ENCODE data around the gene MYO1B.

Gene MYO1B

DNA sequence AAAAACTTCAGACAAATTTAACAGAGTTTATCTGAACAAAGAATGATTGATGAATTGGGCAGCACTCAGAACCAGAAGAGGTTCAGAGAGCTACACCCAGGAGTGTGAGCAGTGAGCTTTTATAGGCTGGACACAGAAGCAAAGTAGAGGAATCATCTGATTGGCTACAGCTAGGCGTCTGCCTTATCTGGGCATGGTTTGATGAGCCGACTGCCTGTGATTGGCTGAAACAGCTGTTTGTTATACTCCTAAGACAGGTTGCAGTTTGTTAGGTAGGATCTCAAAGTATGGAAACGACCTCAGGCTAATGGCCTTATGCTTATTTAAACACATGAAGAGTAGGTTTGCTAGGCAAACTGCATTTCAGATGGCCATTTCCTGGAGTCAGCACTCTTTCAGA is 188.9 kb downstream of the MYO1B start:
- no peak overlapping the region for H3K4me3 ChIP-seq (ENCODE audit: low read depth, low read length)
- TF ChIP-seq, protein P1, sequence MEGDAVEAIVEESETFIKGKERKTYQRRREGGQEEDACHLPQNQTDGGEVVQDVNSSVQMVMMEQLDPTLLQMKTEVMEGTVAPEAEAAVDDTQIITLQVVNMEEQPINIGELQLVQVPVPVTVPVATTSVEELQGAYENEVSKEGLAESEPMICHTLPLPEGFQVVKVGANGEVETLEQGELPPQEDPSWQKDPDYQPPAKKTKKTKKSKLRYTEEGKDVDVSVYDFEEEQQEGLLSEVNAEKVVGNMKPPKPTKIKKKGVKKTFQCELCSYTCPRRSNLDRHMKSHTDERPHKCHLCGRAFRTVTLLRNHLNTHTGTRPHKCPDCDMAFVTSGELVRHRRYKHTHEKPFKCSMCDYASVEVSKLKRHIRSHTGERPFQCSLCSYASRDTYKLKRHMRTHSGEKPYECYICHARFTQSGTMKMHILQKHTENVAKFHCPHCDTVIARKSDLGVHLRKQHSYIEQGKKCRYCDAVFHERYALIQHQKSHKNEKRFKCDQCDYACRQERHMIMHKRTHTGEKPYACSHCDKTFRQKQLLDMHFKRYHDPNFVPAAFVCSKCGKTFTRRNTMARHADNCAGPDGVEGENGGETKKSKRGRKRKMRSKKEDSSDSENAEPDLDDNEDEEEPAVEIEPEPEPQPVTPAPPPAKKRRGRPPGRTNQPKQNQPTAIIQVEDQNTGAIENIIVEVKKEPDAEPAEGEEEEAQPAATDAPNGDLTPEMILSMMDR (IDR thresholded peaks at IDR 0.05; ENCODE audit: borderline replicate concordance, insufficient read depth, low read depth, low read length), result no peak

DNA sequence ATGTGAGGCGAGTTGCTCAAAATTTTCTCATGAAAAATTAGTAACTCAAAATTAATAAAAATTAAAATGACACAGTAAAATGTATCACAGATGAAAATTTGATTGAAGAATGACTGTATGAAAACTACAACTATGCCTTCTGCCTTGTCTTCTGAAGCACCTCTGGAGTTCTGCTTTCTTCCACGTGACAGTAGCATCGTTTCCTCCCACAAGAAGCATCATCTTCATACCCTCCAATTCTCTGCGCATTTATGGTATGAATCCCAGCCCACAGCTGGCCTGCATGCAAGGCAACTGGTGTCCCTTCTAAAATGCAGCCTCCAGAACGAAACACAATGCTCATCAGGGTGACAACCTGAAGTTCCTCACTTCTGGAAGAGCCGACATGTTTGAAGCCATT is 189.9 kb downstream of the MYO1B start:
- H3K4me3 ChIP-seq (ENCODE audit: low read depth, low read length), result no peak overlapping the region
- TF ChIP-seq, protein P1 (IDR thresholded peaks at IDR 0.05; ENCODE audit: borderline replicate concordance, insufficient read depth, low read depth, low read length), result no peak

DNA sequence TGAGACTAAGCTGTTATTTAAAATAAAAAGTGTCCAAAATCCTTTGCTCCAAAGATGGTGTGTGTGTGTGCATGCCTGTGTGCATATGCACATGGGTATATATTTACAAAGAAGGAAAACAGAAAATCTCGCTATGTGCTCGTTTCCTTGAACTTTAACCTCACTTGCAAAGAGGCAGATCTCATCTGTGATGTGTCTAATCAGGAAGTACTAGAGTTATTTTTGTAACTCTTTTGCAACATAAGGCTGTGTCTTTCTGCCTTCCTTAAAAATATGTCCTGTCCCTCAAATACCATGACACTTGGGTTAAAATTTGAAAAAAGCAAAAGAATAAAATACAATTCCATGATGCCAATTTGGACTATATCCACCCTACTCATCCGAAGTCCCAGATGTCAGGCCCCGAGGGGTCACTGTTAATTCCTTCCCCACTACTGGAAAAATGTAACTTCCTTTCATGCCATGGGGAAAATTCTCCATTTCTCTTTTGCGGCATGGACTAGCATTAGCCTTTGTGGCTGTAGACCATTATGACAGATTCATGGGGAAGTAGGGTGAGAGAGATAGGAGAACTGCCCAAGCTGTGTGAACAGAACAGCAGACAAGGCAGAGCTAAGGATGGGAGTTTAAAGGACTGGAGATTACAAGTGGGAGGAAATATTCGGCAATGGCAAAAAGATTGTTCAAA is 191.3 kb downstream of the MYO1B start:
- TF ChIP-seq, protein P1 (IDR thresholded peaks at IDR 0.05; ENCODE audit: borderline replicate concordance, insufficient read depth, low read depth, low read length), result no peak
- no peak overlapping the region for H3K4me3 ChIP-seq (ENCODE audit: low read depth, low read length)

DNA sequence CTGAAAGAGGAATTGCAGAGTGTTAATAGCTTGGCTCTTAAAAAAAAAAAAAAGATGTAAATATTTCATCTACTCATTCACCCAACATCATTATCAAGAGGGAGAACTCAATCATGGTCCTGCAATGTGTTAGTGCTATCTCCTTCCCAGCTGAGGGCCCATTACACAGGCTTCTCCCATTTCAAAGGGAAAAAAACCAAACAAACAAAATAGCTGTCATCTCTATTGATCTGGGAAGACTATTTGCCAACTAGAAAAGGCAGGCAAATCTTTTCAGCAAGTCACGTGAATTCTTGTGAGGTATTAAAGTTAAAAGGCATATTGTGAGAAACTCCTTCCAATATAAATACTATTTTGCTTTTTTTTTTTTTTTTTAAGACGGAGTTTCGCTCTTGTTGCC is 194.3 kb downstream of the MYO1B start:
- no peak overlapping the region for H3K4me3 ChIP-seq (ENCODE audit: low read depth, low read length)
- TF ChIP-seq, protein P1 (IDR thresholded peaks at IDR 0.05; ENCODE audit: borderline replicate concordance, insufficient read depth, low read depth, low read length), result no peak

DNA sequence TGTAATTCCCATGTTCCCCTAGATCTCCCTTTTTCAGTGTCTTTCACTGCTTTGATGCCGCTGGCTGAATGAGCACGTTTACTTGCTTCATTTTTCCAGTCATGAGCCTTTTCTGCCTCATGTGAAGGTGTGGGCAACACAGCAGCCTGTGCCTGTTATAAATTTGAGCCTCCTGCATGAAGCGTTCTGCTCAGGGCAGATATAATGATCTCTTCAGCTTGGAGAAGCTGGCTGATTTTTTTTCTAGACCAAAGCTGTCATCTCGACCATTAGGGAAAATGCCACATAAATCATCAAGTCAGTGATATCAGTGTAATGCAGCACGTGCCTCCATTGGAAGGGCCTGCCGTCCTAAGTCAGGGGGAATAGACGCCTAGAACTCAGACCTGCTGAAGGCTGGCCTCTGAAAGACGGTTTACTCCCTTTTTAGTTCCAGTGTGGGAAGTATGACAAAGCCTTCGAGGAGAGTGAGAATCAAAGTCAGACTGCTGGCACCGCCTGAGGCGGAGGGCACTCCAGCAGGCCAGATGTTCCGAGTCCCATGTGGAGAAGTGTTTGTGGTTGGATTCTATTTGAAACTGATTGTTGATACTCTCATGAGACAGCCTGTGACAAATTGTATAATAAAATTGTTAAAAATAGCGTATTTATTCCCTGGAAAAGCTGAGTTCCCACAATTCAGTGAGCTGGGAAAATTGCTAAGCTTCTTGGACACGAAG is 196.5 kb downstream of the MYO1B start:
- H3K4me3 ChIP-seq (ENCODE audit: low read depth, low read length), result no peak overlapping the region
- TF ChIP-seq, protein P1 (IDR thresholded peaks at IDR 0.05; ENCODE audit: borderline replicate concordance, insufficient read depth, low read depth, low read length), result no peak

DNA sequence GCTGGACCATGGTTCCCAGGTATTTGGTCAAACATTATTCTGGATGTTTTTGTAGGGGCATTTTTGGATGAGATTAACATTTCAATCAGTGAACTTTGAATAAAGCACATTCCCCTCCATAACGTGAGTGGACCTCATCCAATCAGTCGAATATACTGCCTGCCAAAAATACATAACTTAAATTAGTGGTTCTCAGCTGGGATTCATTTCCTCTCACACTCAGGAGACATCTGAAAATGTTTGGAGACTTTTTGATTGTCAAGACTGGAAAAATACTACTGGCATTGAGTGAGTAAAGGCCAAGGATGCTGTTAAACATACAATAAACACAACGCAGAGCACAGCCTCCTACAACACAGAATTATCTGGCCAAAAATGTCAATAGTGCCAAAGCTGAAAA is 198.2 kb downstream of the MYO1B start:
- no peak overlapping the region for H3K4me3 ChIP-seq (ENCODE audit: low read depth, low read length)
- TF ChIP-seq, protein P1 (IDR thresholded peaks at IDR 0.05; ENCODE audit: borderline replicate concordance, insufficient read depth, low read depth, low read length), result no peak

DNA sequence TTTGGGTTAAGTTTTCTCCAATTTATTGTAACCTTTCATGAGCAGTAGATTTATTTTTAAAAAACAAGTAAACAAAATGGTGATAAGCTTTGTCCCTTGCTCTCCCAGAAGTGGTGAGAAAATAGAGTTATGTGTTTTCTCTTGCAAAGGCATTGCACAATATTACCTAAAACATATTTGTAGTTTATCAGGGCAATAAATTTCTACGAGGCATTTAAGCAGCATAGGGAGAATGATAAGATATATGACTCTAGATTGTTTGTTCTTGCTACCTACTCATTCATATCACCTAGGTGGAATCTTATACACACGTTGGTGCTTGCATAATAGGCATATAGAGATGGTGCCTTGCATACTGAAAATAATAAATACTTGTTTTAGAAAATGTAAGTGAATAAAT is 201.7 kb downstream of the MYO1B start:
- TF ChIP-seq, protein P1 (IDR thresholded peaks at IDR 0.05; ENCODE audit: borderline replicate concordance, insufficient read depth, low read depth, low read length), result no peak

More for the DNA sequence above, 201.7 kb downstream of the MYO1B start:
- no peak overlapping the region for H3K4me3 ChIP-seq (ENCODE audit: low read depth, low read length)
